ENCODE results near the gene SRCIN1. TPM values are rescaled to one million over a fixed set of nuclear protein-coding genes. Genes with fewer than 3 reads are reported as not detected.

The SRCIN1 gene
- total RNA-seq, 1 donor from 2014 or later, result 6.6 TPM

GRCh38 chr17:38598536-38598935 lies 7.2 kb downstream of the SRCIN1 start:
- no peak overlapping the region for H3K4me3 ChIP-seq
- no peaks in the 10 kb centered on the region for H3K4me1 ChIP-seq
- H3K27me3 ChIP-seq (ENCODE audit: low read depth), result peaks cover 67% of the 10 kb centered on the region
- H3K27ac ChIP-seq, result no peak overlapping the region
- TF ChIP-seq, protein P1, sequence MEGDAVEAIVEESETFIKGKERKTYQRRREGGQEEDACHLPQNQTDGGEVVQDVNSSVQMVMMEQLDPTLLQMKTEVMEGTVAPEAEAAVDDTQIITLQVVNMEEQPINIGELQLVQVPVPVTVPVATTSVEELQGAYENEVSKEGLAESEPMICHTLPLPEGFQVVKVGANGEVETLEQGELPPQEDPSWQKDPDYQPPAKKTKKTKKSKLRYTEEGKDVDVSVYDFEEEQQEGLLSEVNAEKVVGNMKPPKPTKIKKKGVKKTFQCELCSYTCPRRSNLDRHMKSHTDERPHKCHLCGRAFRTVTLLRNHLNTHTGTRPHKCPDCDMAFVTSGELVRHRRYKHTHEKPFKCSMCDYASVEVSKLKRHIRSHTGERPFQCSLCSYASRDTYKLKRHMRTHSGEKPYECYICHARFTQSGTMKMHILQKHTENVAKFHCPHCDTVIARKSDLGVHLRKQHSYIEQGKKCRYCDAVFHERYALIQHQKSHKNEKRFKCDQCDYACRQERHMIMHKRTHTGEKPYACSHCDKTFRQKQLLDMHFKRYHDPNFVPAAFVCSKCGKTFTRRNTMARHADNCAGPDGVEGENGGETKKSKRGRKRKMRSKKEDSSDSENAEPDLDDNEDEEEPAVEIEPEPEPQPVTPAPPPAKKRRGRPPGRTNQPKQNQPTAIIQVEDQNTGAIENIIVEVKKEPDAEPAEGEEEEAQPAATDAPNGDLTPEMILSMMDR (IDR thresholded peaks at IDR 0.05), result no peak
- intact Hi-C loops (cut with DNase I), result no loop called here
- H3K36me3 ChIP-seq, result no peaks in the 10 kb centered on the region
- peak; percentile 56 to 59 for ATAC-seq
- no peak for DNase-seq
- no peaks in the 10 kb centered on the region for H3K9me3 ChIP-seq

DNA sequence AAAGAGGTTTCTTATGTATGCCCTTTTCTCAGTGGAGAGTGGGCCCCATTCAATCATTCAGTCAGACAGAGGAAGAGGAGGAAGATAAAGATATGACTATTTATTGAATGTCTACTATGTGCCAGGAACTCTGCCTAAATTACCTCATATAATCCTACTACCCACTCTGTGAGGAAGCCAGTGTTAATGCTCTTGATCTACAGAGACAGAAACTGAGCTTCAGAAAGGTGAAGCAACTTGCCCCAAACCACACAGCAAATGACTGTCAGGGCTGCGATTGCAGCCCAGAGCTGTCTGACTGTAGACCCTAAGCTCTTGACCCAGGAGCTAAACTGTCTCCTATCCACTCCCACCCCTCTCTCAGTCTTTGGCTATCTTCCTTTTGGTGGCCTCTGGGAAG lies 8.4 kb downstream of the SRCIN1 start:
- no peaks in the 10 kb centered on the region for H3K36me3 ChIP-seq
- TF ChIP-seq, protein P1 (IDR thresholded peaks at IDR 0.05), result no peak
- no peaks in the 10 kb centered on the region for H3K9me3 ChIP-seq
- peaks cover under 1% of the 10 kb centered on the region for H3K4me1 ChIP-seq
- H3K27ac ChIP-seq, result no peak overlapping the region
- H3K4me3 ChIP-seq, result no peak overlapping the region
- intact Hi-C loops (cut with DNase I), result no loop called here
- H3K27me3 ChIP-seq (ENCODE audit: low read depth), result peaks cover 76% of the 10 kb centered on the region
- no peak for ATAC-seq
- no peak for DNase-seq

GRCh38 chr17:38596651-38597050 lies 9.1 kb downstream of the SRCIN1 start:
- DNase-seq, result no peak
- no peak overlapping the region for H3K27ac ChIP-seq
- ATAC-seq, result no peak
- intact Hi-C loops (cut with DNase I), result no loop called here
- H3K4me1 ChIP-seq, result peaks cover 8% of the 10 kb centered on the region
- H3K27me3 ChIP-seq (ENCODE audit: low read depth), result peaks cover 73% of the 10 kb centered on the region
- H3K9me3 ChIP-seq, result no peaks in the 10 kb centered on the region
- no peaks in the 10 kb centered on the region for H3K36me3 ChIP-seq
- TF ChIP-seq, protein P1 (IDR thresholded peaks at IDR 0.05), result no peak
- no peak overlapping the region for H3K4me3 ChIP-seq

- Histone ChIP-seq H3K27ac (no peak overlapping the region), H3K9me3 (no peaks in the 10 kb centered on the region), H3K27me3 (ENCODE audit: low read depth) (peaks cover 70% of the 10 kb centered on the region), H3K4me1 (peaks cover 14% of the 10 kb centered on the region), H3K4me3 (no peak overlapping the region), H3K36me3 (no peaks in the 10 kb centered on the region)
- TF ChIP-seq, protein P1 (IDR thresholded peaks at IDR 0.05), result no peak
- DNase-seq (no peak), ATAC-seq (no peak)
- intact Hi-C loops (cut with DNase I), result no loop called here
These were observed 9.9 kb downstream of the SRCIN1 start for GRCh38 chr17:38595892-38596291.

- Histone ChIP-seq H3K27me3 (ENCODE audit: low read depth) (peaks cover 67% of the 10 kb centered on the region), H3K36me3 (no peaks in the 10 kb centered on the region), H3K4me1 (peaks cover 14% of the 10 kb centered on the region), H3K9me3 (no peaks in the 10 kb centered on the region), H3K4me3 (no peak overlapping the region), H3K27ac (no peak overlapping the region)
- ATAC-seq (no peak), DNase-seq (no peak)
- TF ChIP-seq, protein P1 (IDR thresholded peaks at IDR 0.05), result no peak
- intact Hi-C loops (cut with DNase I), result no loop called here
These were observed 11.6 kb downstream of the SRCIN1 start for GRCh38 chr17:38594152-38594551.

DNA sequence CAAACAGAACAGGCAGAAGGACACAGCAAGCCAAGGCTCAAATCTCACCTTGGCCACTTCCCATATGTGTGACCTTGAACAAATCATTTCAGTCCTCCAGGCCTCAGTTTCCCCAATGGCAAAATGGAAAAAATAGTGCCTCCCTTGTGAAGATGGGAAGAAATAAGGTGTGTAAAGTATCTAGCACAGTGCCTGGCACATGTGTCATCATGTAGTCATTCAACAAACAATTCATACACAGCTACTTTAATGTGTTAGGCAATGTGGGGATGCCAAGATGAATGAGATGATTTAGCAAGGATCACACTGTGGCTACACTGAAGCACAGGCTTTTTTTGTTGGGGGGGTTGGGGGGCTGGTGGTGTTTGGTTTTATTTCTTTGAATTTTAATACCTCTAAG lies 13.3 kb downstream of the SRCIN1 start:
- peaks cover 14% of the 10 kb centered on the region for H3K4me1 ChIP-seq
- H3K4me3 ChIP-seq, result no peak overlapping the region
- H3K9me3 ChIP-seq, result no peaks in the 10 kb centered on the region
- peaks cover 73% of the 10 kb centered on the region for H3K27me3 ChIP-seq (ENCODE audit: low read depth)
- intact Hi-C loops (cut with DNase I), result no loop called here
- TF ChIP-seq, protein P1 (IDR thresholded peaks at IDR 0.05), result no peak
- H3K27ac ChIP-seq, result no peak overlapping the region
- ATAC-seq (no peak), DNase-seq (no peak)
- no peaks in the 10 kb centered on the region for H3K36me3 ChIP-seq
